ENCODE measurements around the gene MAP2K6. TPM values are rescaled to one million over a fixed set of nuclear protein-coding genes. Genes with fewer than 3 reads are reported as not detected.

MAP2K6 gene
- total RNA-seq, 1 donor from 2014 or later = 1.8 TPM

DNA sequence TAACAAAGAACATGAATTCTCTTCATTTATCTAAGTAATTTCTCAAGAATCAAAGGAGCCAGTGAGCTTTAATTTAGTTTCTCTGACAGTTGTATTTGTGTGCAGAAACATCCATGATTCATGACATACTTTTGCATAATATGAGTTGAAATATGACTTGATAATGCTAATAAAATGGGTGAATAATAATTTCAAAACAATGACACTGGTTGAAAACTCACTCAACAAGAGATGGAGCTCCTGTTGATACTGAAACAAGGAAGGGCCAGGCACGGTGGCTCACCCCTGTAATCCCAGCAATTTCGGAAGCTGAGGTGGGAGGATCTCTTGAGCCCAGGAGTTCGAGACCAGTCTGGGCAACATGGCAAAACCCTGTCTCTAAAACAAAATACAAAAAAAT, 147.0 kb downstream of the MAP2K6 start:
- no peak overlapping the region for H3K4me3 ChIP-seq (ENCODE audit: low read depth, low read length)
- no peak for DNase-seq (ENCODE audit: low read depth)
- TF ChIP-seq, protein P1, sequence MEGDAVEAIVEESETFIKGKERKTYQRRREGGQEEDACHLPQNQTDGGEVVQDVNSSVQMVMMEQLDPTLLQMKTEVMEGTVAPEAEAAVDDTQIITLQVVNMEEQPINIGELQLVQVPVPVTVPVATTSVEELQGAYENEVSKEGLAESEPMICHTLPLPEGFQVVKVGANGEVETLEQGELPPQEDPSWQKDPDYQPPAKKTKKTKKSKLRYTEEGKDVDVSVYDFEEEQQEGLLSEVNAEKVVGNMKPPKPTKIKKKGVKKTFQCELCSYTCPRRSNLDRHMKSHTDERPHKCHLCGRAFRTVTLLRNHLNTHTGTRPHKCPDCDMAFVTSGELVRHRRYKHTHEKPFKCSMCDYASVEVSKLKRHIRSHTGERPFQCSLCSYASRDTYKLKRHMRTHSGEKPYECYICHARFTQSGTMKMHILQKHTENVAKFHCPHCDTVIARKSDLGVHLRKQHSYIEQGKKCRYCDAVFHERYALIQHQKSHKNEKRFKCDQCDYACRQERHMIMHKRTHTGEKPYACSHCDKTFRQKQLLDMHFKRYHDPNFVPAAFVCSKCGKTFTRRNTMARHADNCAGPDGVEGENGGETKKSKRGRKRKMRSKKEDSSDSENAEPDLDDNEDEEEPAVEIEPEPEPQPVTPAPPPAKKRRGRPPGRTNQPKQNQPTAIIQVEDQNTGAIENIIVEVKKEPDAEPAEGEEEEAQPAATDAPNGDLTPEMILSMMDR (conservative IDR thresholded peaks at IDR 0.05; ENCODE audit: low read depth, low read length) = no peak

DNA sequence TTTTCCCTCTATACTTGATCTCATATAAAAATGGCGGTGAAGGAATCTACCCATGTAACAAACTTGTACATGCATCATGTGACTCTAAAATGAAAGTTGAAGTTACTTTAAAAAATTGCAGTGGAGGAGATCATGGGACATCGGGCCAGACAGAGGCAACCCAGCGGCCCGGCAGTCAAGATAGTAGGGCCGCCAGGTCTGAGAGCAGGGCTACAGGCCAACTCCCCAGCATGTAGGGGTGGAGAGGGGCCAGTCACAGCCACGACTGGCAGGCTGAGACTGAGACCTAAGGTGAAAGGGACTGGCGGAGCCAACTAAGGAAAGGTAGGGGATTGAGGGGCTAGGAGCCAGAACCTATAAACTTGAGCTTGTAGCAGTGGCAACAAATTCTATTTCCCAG, 150.9 kb downstream of the MAP2K6 start:
- DNase-seq (ENCODE audit: low read depth) = no peak

DNA sequence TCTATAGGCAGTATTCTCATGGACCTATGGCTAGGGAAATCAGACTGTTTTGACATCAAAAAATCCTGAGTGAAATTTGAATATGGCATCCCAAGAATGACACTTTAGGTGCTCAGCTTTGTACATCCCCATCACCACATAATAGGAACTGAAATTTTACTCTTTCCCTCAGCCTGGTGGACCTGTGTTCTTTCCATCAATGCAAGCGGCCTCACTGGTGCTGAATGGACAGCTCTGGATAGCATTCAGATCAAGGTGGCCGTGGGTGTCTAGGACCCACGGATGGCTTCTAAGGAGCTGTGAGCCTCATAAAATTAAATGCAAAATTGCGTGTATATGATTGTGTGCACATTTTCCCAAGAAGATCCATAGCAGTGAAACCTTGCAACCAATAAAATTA, 152.6 kb downstream of the MAP2K6 start:
- DNase-seq (ENCODE audit: low read depth) = no peak
- no peak overlapping the region for H3K4me3 ChIP-seq (ENCODE audit: low read depth, low read length)
- TF ChIP-seq, protein P1 (conservative IDR thresholded peaks at IDR 0.05; ENCODE audit: low read depth, low read length) = no peak

More for the DNA sequence above, 150.9 kb downstream of the MAP2K6 start:
- TF ChIP-seq, protein P1 (conservative IDR thresholded peaks at IDR 0.05; ENCODE audit: low read depth, low read length) = no peak
- no peak overlapping the region for H3K4me3 ChIP-seq (ENCODE audit: low read depth, low read length)

DNA sequence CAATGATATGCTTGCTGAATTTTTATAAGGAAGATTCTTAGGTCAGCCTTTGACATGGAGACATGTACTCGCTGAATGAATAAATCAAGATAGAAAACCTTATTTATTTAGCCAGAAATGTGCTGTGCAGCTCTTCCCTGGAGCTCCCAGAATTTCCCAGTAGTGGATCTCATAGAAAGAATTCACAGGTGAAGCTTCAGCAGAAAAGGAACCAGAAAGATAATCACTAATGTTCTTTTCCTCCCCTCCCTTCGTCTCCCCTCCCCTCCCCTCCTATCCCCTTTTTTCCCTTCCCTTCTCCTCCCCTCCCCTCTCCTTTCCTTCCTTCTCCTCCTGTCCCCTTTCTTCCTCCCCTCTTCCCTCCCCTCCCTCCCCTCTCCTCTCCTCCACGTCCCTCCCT, 158.2 kb downstream of the MAP2K6 start:
- DNase-seq (ENCODE audit: low read depth) = no peak
- TF ChIP-seq, protein P1 (conservative IDR thresholded peaks at IDR 0.05; ENCODE audit: low read depth, low read length) = no peak
- no peak overlapping the region for H3K4me3 ChIP-seq (ENCODE audit: low read depth, low read length)

DNA sequence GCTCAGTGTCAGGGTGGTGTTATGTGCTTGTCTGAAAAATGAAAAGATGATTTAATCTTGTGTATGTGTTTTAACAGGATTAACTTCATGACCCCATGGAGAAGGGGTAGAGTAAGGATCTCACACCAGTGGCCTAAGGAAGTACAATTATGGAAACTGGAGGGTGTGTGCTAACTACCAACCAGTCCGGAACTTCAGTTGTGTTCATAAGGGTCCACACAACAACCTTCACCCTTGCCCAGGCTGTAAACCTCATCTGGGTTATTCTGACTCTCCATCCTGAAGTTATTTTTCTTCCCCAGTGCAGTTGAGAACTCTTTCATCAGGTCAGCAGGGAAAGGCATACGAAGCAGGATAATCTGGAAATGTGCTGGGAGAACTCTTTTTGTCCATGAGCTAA, 158.9 kb downstream of the MAP2K6 start:
- DNase-seq (ENCODE audit: low read depth) = no peak
- no peak overlapping the region for H3K4me3 ChIP-seq (ENCODE audit: low read depth, low read length)
- TF ChIP-seq, protein P1 (conservative IDR thresholded peaks at IDR 0.05; ENCODE audit: low read depth, low read length) = no peak

DNA sequence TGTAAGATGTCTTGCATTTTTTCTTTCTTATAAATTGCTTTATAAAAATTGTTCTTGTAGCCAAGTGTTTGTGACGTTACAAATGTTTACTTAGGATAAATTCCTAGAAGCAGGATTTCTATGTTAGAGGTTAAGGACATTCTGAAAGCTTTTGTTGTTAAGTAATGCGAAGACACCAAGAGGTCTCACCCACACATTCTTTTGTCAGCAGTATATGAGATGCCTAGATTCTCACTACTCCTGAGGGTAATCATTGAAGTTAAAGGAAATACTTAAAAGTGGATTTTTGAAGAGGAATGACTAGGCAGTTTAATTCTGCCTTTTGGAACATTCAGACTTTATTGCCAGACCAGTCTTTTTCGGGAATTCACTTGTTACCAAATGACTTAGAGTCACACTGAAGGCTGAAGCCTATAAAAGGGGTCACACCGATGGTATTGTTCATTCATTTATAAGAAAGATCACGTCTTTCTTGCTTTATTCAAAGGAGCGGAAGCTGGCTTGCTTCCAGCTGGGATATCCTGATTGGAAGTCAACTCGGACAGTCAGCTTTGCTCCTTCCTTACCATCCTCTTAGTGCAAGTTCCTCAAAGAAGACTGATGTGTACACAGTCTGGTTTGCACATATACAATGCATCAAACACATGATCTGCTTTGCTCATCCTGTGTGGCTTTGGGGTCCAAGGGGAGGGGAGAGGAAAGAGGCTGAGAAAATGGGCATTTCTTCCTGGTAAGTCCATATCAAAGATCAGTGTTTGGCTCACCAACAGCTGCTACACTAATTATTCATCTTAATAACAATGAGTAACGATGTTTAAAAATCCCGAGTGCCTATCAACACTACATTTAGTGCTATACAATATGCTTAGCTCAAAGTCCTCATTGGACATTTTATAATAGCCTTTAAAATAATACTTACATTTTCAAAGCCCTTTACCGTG, 160.0 kb downstream of the MAP2K6 start:
- no peak overlapping the region for H3K4me3 ChIP-seq (ENCODE audit: low read depth, low read length)
- no peak for DNase-seq (ENCODE audit: low read depth)
- TF ChIP-seq, protein P1 (conservative IDR thresholded peaks at IDR 0.05; ENCODE audit: low read depth, low read length) = no peak

DNA sequence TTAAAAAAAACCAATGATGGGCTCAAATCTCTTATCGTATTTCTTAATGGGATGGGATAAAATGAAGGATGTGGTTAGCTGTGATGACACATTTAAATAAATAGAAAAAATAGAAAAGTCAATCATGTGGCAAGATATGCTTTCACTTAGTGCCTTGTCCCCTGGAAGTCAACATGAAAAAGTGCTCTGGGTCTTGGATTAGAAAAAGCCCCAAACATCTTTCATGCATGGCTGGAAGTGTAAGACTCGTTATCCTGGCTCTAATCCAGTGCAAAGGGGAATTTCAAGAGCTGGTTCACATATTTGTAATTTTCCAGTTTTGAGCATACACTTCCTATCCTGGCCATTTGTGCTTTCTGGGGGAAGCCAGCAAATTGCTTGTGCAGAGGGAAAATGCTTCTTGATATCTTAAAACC, 160.9 kb downstream of the MAP2K6 start:
- DNase-seq (ENCODE audit: low read depth) = no peak
- TF ChIP-seq, protein P1 (conservative IDR thresholded peaks at IDR 0.05; ENCODE audit: low read depth, low read length) = no peak
- no peak overlapping the region for H3K4me3 ChIP-seq (ENCODE audit: low read depth, low read length)

All from epithelial cell of proximal tubule (primary cell).